ENCODE data around the gene PTPRE.

Gene PTPRE

DNA sequence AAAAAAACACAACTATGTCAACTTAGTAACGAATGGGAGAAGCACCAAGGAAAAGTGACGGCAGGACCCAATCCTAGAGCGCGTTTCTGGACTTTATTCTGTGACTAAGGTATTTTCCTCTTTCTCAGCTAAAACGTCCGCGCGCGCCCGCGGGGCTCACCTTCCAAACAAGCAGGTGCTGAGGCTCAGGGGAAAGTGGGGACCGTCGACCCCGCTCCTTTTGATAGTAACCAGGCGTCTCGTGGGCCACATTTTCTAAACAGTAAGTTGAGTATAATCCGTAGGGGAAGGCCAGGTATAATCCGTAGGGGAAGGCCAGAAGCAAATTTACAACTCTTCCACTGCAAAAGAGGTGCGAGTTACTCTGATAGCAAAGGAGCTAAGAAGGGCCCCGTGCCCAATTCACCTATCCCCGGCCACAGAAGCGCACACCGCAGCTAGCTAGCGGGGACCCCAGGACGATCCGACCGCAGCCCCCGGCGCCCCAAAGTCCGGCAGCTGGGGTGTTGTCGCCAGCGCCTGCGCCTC, 218.6 kb downstream of the PTPRE start:
- DNase-seq (ENCODE audit: low spot score) = no peak

DNA sequence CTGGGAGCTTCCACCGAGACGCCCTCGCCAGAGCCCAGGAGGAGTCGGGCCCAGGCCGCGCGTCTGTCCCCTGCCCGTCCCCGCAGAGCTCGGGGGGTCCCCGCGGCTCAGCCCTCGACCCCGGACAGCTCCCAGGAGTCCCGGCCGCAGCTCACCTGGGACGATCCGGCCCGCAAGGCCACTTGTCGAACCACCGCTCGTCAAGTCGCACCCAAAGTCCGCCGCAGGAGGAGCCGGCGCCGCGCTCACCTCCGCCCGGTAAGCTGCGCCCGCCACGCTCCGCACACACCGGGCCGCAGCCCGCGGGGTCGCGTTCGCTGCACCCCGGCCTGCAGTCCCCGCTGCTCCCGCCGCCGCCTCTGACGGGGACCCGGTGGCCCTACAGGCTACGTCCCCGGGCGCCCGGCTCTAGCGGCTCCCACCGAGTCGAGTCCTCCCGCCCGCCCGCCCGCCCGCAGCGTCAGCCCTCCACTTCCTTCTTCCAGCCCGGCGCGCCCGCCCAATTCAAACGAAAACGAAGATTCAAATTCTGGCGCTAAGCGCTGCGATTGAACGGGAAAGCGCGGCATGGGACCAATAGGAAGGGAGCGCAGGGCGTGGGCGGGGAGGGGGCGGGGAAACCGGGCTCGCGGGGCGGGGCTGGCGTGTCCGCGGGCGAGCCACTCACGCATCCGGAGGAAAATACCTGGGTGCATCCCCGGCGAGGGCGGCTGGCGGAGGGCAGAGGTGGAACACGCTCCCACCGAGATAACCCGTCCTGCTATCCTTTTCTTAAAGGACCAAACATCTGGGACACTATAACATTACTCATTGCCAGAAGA, 219.3 kb downstream of the PTPRE start, which contains the start of gene MKI67:
TSS of gene MKI67 (minus strand) at position 480 of the 821 bp plus-strand sequence. CDS start 756 bp downstream, outside the sequence.
- peak; percentile 92 for DNase-seq (ENCODE audit: low spot score)

DNA sequence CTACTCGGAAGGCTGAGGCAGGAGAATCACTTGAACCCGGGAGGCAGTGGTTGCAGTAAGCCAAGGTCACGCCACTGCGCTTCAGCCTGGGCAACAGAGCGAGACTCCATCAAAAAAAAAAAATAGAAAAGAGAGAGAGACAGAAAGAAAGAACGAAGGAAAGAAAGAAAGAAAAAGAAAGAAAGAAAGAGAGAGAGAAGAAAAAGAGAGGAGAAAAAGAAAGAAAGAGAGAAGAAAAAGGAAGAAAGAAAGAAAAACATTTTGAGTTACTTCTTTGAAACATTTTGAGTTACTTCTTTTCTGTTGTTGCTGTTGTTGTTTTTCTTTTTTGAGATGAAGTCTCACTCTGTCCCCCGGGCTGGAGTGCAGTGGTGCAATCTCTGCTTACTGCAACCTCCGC, 221.7 kb downstream of the PTPRE start:
- DNase-seq (ENCODE audit: low spot score) = no peak

DNA sequence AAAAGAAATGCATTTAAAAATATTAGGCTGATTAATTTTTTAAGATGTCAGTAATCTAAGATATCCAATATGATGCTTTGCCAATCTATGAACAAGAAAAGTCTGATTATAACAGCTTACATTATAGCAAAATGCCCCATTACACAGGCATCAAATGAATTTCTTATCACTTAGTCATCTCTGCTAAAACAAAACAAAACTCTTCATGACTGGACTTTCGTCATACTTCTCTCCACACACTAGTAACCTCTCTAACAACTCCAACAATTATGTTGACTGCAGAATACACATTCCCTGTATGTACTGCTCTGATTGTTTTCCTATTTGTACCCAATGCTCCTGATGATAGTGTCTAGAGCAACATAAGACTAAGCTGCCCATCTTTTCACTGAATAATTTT, 223.1 kb downstream of the PTPRE start:
- peak; percentile 51 for DNase-seq (ENCODE audit: low spot score)
